ENCODE results near the gene CXCL12.

Gene CXCL12

GRCh38 chr10:44361109-44361508, 23.8 kb downstream of the CXCL12 start:
- DNase-seq = no peak

GRCh38 chr10:44358080-44358771, 26.7 kb downstream of the CXCL12 start:
- DNase-seq = no peak

GRCh38 chr10:44357023-44357540, 27.8 kb downstream of the CXCL12 start:
- DNase-seq = no peak

GRCh38 chr10:44356139-44357022, 28.5 kb downstream of the CXCL12 start:
- DNase-seq = no peak

DNA sequence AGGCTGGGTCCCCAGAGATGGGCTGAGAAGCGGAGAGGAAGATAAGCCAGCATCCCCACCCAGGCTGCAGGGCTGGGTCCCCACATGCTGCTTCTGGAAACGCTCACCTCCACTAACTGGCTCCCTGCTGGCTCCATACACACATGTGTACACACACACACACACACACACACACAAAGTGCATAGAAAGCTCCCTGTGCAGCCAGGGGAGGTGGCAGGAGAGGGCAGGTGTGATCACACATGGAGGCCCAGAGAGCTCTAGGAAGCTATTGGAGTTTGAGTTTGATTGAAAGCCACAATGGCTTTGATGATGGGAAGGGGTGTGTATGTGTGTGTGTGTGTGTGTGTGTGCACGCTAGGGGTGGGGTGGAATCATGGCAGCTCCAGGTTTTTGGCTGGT, 29.3 kb downstream of the CXCL12 start:
- DNase-seq = no peak

GRCh38 chr10:44354771-44355170, 30.1 kb downstream of the CXCL12 start:
- no peak for DNase-seq

DNA sequence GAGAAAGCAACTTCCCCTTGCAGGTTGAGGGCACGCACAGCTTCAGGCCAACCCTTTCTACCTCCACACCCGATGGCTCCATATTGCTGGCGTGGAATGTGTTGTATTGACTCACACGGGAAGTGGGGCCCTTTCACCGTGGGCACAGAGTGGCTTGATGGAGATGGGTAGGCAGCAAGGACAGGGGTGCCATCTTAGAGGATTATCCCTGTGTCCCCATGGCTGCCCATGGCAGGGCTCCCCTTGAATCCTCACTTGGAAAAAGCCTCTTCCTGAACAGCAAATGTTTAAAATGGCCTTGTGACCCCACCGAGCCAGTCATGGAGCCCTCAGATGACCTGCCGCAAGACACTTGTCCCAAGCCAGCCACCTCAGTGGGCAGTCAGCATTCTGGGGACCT, 31.2 kb downstream of the CXCL12 start:
- no peak for DNase-seq

DNA sequence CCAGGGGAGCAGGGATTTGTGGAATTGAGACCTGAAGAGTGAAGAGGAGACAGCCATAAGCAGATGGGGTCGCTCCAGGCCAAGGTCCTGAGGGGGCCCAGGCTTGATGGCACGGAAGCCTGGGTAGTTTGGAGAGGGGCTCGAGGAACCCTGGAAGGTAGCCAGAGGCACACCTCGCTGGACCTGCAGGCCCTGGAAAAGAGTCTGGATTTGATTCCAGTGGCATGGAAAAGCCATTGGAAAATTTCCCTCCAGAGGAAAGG, 31.8 kb downstream of the CXCL12 start:
- no peak for DNase-seq

DNA sequence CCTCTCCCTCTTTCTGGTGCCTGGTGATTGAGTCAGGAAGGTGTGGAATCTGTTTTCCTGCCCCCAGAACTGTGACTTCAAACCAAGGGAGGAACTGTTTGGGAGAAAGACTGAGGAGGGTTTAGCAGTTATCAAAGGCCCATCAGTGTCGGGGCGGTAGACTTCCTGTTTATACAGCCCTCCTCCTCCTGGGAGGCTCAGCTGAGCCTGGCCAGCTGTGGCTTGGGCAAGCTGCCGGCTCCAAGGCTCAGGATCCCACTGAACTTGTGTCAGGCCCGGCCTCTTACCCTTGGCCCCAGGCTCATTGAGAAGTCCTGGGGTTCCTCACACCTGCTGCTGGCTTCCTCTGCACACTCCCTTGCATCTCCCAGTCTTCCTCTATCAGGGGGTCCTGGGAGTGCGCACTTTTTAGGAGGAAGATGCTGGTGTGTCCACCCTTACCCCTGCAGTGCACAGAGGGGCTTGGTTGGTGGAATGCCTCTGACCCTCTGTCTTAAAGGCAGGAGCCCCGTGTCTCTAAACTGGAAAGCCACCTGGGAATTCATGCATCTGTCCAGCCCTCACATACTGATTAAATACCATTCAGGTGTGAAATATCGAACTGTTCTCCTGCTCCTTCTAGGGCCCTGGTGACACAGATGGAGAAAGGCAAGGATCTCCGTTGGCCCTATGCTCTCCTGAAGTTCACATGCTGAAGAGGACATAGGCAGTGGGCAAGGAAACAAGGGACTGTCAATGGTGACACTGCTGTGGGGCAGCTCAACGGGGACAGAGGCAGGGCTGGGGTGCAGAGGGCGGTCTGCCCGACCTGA, 32.4 kb downstream of the CXCL12 start:
- no peak for DNase-seq

GRCh38 chr10:44348496-44348895, 36.4 kb downstream of the CXCL12 start:
- no peak for DNase-seq

DNA sequence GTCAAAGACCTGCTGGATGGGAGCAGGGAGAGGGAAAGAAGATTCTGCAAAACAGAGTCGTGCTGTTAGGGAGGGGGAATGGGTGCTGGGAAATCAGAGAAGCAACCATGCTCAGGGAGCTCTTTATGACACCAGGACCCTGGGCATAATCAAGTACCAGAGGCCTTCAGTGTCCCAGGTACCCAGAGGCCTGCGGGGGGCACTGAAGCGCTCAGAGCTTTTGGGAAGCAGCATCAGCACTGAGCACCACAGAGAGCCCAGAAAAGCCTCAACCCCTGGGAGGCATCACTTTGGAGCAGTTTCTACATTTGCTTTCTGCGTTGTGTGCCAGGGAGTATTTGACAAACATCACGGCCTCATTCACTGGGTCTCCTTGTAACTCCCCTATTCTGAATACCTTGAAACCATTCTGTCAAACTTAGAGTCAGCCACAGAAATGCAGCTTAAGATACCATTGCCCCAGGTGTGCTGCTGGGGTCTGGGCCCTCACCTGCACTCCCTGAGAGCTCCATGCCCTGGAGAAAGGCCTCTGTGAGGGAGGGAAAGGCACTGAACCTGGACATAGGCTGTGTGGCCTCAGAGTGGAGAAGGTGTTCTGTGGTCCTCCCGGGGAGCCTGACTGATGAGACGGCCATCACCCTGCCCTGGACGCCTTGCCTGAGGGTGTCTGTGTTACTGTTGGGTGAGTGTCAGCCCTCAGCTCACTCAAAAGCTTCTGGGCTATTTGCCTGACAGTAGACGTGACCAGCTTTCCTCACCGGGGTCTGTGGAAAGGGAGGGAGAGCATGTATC, 37.1 kb downstream of the CXCL12 start:
- no peak for DNase-seq

DNA sequence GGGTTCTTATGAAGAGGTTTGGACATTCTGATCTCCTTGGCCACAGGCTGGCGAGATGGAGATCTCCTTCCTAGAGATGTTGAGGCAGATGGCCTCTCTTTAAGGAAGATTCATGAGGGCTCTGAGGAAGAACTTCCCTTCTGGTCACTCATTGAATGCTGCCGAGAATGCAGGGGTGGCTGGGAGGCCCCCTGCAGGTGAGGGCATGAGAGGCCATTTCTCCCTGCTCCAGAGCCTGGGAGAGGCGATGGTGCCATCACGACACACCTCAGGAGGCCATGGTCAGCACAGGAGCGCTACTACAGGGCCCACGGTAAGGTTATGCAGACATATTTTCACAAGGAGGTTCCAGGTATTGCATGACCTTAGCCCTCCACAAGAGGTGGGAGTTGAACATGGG, 40.2 kb downstream of the CXCL12 start:
- no peak for DNase-seq

DNA sequence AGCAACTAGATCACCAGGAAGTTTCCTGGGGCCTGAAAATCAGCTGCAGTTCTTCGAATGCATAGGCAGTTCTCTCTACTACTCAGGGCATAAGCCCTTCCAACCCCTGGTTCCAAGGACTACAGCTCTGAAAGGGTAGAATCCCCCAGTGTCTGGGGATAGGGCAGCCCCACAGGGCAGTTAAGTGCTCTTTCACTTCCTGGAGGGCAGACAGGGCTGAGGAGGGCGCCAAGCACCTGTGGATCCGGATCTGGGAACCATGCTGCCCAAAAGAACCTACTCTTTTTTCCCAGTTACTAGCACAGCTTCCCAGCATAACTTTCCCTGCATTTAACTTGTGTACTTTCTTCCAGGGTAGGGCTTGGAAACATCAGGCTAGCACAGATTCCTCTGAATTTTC, 41.1 kb downstream of the CXCL12 start:
- no peak for DNase-seq

DNA sequence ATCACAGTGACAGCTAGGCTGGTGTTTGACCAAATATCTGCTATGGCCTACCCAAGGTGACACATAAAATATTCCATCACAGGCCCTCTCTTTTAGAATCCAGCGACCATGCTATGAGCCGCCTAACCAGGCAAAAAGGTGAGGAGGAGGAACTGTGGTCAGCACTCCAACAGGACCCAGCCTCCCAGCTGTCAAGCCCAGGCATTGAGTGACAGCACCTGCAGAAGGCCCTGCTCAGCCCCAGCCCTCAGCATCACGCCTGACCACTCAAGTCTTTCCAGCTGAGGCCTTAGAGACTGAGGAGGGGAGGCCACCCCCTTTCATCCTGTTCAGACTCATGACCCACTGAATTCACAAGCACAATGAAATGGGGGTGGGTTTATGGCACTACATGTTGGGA, 43.0 kb downstream of the CXCL12 start:
- no peak for DNase-seq

DNA sequence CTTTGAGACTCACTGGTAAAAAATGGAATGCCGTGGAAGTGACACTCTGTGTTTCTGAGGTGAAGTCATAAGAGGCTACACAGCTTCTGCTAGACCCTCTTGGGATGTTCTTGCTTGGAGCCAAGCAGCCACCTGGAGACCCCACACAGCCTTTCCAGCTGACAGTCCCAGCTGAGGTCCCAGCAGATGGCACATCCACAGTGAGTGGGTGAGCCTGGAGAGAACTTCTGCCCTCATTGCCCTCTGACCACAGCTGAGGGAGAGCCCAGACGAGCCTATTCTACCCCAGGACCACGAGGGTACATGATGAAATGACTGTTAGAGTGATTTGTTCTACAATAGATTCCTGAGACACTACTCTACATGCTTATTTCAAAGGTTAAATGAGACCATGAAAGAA, 44.3 kb downstream of the CXCL12 start:
- no peak for DNase-seq

DNA sequence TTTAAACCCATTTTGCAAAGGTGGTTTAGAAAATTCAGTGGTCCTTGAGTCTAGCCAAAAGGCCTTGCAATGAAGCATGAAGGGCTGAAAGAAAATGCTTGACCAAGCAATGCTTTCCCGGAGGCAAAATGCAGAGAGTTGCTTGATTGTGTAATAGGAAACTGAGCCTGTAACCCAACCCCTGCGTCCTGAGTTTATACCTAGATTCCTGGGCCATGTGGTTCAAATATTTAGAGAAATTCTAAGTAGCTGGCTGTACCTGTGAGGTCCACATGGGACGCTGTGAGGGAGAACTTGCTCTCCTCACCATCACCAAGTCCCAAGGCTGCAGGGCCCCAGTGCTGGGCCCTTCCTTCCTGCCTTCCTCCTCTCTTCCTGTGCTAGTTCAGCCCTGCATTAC, 45.7 kb downstream of the CXCL12 start:
- DNase-seq = no peak

DNA sequence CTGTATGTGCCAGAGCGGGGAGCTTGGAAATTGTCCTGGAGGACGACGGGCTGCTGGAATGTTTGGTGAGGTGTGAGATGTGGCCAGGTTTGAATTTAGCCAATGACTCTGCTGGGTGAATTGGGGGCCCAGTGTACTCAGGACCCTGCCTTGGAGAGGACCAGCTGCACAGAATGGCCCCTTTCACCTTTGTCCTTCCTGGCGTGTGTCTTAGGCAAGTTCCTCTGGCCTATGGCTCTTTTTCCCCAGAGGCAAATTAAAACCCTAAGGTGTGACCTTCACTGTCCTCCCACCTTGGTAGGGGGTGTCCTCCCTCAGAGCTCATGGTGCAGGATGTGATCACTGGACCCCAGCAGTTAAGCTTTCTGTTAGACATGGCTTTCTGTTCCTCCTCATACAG, 47.8 kb downstream of the CXCL12 start:
- no peak for DNase-seq

DNA sequence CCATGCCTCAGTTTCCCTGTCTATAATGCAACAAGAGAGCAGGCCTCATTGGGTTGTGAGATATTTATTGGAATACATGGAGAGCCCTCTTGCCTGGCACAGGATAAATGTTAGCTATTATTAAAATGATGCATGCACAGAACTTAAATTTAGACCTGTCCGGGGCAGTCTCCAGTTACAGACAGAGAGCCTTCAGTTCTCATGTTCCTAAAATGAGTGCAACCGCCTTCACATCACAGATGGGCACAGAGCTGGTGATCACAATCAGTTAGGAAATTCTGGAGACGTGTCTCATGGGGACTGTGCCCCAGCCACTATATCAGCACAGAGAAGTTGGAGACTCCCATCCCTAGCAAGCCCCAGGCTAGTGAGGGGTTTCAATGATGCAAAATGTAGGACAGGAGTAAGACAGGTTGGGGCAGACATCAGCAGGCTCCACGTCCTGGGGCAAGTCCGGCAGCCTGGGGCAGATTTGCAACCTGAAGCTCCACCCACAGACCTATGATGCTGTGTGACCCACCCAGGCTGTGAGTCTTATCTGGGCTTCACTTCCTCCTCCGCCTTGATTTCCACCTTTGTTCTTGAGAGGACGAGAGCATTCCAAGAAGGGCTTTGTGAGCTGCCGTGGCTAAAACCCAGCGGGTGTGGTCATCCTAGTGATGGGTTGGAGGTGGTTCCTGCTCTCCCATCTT, 49.4 kb downstream of the CXCL12 start:
- no peak for DNase-seq

DNA sequence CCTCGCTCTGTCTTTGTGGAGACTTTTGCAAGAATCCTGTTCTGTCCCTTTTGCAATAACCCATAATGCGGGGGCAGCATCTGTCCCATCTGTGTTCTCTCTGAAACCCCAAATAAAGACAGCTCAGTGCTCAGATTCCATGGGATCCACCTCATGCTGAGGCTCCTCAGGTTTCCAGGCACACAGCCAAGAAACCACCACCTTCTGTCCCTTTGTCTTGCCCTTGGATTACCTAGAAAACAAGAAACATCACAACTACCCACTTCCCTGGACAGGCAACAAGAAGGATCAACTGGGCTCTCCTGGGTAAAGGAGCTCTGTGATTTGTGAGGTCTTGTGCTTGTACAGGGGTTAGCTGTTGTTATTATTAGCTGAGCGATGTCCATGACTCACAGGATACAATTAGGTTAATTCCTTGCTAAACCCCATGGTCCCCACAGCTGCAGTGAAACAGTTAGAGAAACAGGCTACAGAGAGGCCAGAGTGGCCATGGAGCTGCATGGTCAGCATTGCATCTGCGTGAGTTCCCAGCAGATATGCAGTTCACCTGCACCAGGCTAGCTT, 50.2 kb downstream of the CXCL12 start:
- DNase-seq = no peak

- DNase-seq = no peak
Observed at GRCh38 chr10:44334091-44334490, 50.8 kb downstream of the CXCL12 start.

DNA sequence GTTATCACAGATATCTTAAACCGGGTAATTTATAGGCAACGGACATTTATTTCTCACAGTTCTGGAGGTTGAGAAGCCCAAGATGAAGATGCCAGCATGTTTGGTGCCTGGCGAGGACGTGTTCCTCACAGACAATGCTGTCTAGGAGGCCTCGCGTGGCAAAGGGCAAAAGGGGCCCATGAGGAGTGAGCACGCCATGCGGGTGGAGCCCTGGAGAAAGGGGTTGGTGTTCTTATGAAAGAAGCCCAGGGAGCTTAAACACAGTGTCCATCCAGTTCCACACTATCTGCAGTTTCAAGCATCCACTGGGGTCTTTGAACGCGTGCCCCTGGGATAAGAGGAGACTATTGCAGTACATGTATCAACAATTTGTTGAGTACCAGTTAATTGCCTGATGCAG, 51.4 kb downstream of the CXCL12 start:
- no peak for DNase-seq

GRCh38 chr10:44332465-44332864, 52.4 kb downstream of the CXCL12 start:
- DNase-seq = no peak
